IMR-90 (cell line): ENCODE results near the gene PSME2. TPM values are rescaled to one million over a fixed set of nuclear protein-coding genes. Genes with fewer than 3 reads are reported as not detected.

Experiments used
- ATAC-seq: fragments of 200-7000 bp; cut with Tn5 transposase; 2 replicates; pipeline ENCODE4 v1.9.1; 2020; ENCODE audit warnings: low read depth, mild to moderate bottlenecking, moderate library complexity
- BruUV-seq: library from RNA; stranded (reverse); fragments of 400-500 nt; replicated peaks from 2 replicates; lab custom pipeline; 2021; lab: Mats Ljungman, UMichigan
- CTCF ChIA-PET: fragments of 300-600 bp; formaldehyde crosslinking; extraction: SDS; loops from one replicate; lab custom pipeline; 2021; ENCODE audit warnings: antibody characterized with exemption; lab: Yijun Ruan, JAX
- POLR2A ChIA-PET: fragments of 300-600 bp; sonication (Branson Sonifier 250); formaldehyde crosslinking; loops from one replicate; lab custom pipeline; 2022; ENCODE audit warnings: antibody characterized with exemption; ENCODE audit not compliant: unreplicated experiment; lab: Charles Lee
- DNase-seq: peaks from one replicate; pipeline ENCODE4 v3.0.0; 2013
- H2AFZ ChIP-seq: replicated peaks from 2 replicates; pipeline ENCODE3; 2013; ENCODE audit warnings: low read length, mild to moderate bottlenecking; ENCODE audit not compliant: poor library complexity
- H2AK5ac ChIP-seq: 2 replicates; pipeline ENCODE4 v1.6.1; 2013; ENCODE audit warnings: low read depth, low read length, inconsistent platforms
- H2AK9ac ChIP-seq: replicated peaks from 2 replicates; pipeline ENCODE3; 2013; ENCODE audit warnings: mild to moderate bottlenecking, low read depth, low read length, moderate library complexity; ENCODE audit not compliant: poor library complexity
- H2BK120ac ChIP-seq: 2 replicates; pipeline ENCODE4 v1.6.1; 2013; ENCODE audit warnings: low read depth, low read length, inconsistent platforms
- H2BK15ac ChIP-seq: 3 replicates; pipeline ENCODE4 v1.6.1; 2013; ENCODE audit warnings: low read depth, low read length, inconsistent platforms
- H2BK20ac ChIP-seq: 2 replicates; pipeline ENCODE4 v1.6.1; 2013; ENCODE audit warnings: low read depth, mild to moderate bottlenecking, inconsistent platforms, low read length, moderate library complexity
- H2BK5ac ChIP-seq: 2 replicates; pipeline ENCODE4 v1.6.1; 2013; ENCODE audit warnings: mild to moderate bottlenecking, low read depth, low read length, inconsistent platforms; ENCODE audit not compliant: poor library complexity, severe bottlenecking
- H3K14ac ChIP-seq: replicated peaks from 2 replicates; pipeline ENCODE4 v1.6.1; 2013; ENCODE audit warnings: low read depth, low read length, inconsistent platforms
- H3K18ac ChIP-seq: 2 replicates; pipeline ENCODE4 v1.6.1; 2013; ENCODE audit warnings: low read depth, low read length, control low read depth
- H3K23ac ChIP-seq: 2 replicates; pipeline ENCODE4 v1.6.1; 2013; ENCODE audit warnings: low read depth, low read length, inconsistent platforms
- H3K27ac ChIP-seq: 2 replicates; pipeline ENCODE4 v1.5.1; 2013; ENCODE audit warnings: mild to moderate bottlenecking, control low read depth, low read length; ENCODE audit not compliant: insufficient read depth
- H3K27me3 ChIP-seq: 2 replicates; pipeline ENCODE4 v1.6.1; 2013; ENCODE audit warnings: low read length; ENCODE audit not compliant: control insufficient read depth, insufficient read depth
- H3K36me3 ChIP-seq: 2 replicates; pipeline ENCODE4 v1.6.1; 2013; ENCODE audit warnings: low read length, mixed read lengths; ENCODE audit not compliant: control insufficient read depth, insufficient read depth
- H3K4ac ChIP-seq: 2 replicates; pipeline ENCODE4 v1.6.1; 2013; ENCODE audit warnings: low read depth, low read length, inconsistent platforms
- H3K4me1 ChIP-seq: 2 replicates; pipeline ENCODE4 v1.6.1; 2013; ENCODE audit warnings: low read length, mixed read lengths; ENCODE audit not compliant: control insufficient read depth, insufficient read depth
- H3K4me2 ChIP-seq: 2 replicates; pipeline ENCODE4 v1.6.1; 2013; ENCODE audit warnings: low read depth, mild to moderate bottlenecking, control low read depth, low read length, moderate library complexity
- H3K4me3 ChIP-seq: 2 replicates; pipeline ENCODE4 v1.5.1; 2013; ENCODE audit warnings: low read depth, mild to moderate bottlenecking, control low read depth, low read length, moderate library complexity; ENCODE audit not compliant: insufficient read depth
- H3K56ac ChIP-seq: 2 replicates; pipeline ENCODE4 v1.6.1; 2013; ENCODE audit warnings: low read length, inconsistent platforms; ENCODE audit not compliant: insufficient read depth; ENCODE audit errors: extremely low read depth
- H3K79me1 ChIP-seq, 2 experiments: 2 replicates each; pipeline ENCODE4 v1.6.1; 2013; ENCODE audit warnings: low read length in 2 of 2, inconsistent platforms in 1 of 2, low read depth in 1 of 2
- H3K9ac ChIP-seq: 2 replicates; pipeline ENCODE4 v1.6.1; 2013; ENCODE audit warnings: low read depth, low read length, control low read depth
- H3K9me1 ChIP-seq: 2 replicates; pipeline ENCODE4 v1.6.1; 2013; ENCODE audit warnings: low read length, inconsistent platforms; ENCODE audit not compliant: insufficient read depth
- H3K9me3 ChIP-seq: 2 replicates; pipeline ENCODE4 v1.6.1; 2013; ENCODE audit warnings: low read length; ENCODE audit not compliant: control insufficient read depth, insufficient read depth
- H4K20me1 ChIP-seq: 2 replicates; pipeline ENCODE4 v1.6.1; 2013; ENCODE audit warnings: low read length, inconsistent platforms; ENCODE audit not compliant: insufficient read depth
- H4K5ac ChIP-seq: 2 replicates; pipeline ENCODE4 v1.6.1; 2013; ENCODE audit warnings: mild to moderate bottlenecking, low read depth, low read length, control low read depth
- H4K8ac ChIP-seq, 2 experiments: 2 replicates each; pipeline ENCODE4 v1.6.1; 2013; ENCODE audit warnings: low read depth in 2 of 2, low read length in 2 of 2, control low read depth in 1 of 2, inconsistent platforms in 1 of 2
- H4K91ac ChIP-seq: 2 replicates; pipeline ENCODE4 v1.6.1; 2013; ENCODE audit warnings: low read depth, low read length, inconsistent platforms; ENCODE audit not compliant: insufficient read depth
- CEBPB ChIP-seq: IDR thresholded peaks from 2 replicates; pipeline ENCODE4 v1.6.1; 2012; ENCODE audit warnings: low read depth, low read length, improper control_type of control experiment
- CTCF ChIP-seq: conservative IDR thresholded peaks from 2 replicates; pipeline ENCODE4 v1.5.1; 2012; ENCODE audit warnings: mild to moderate bottlenecking, low read depth, low read length, improper control_type of control experiment
- ELK1 ChIP-seq: fragments of 150-350 bp; IDR thresholded peaks from 2 replicates; pipeline ENCODE4 v1.6.1; 2016; ENCODE audit warnings: low read depth, mild to moderate bottlenecking, low read length, moderate library complexity, borderline replicate concordance
- FOS ChIP-seq: fragments of 150-350 bp; IDR thresholded peaks from 2 replicates; pipeline ENCODE4 v1.6.1; 2016; ENCODE audit warnings: low read depth, low read length
- MAFK ChIP-seq: IDR thresholded peaks from 2 replicates; pipeline ENCODE4 v1.6.1; 2012; ENCODE audit warnings: low read depth, low read length, improper control_type of control experiment
- MAZ ChIP-seq: IDR thresholded peaks from 2 replicates; pipeline ENCODE4 v1.6.1; 2012; ENCODE audit warnings: low read depth, mild to moderate bottlenecking, low read length, improper control_type of control experiment, moderate library complexity, borderline replicate concordance
- MXI1 ChIP-seq: IDR thresholded peaks from 2 replicates; pipeline ENCODE4 v1.6.1; 2012; ENCODE audit warnings: low read depth, mild to moderate bottlenecking, low read length, moderate library complexity, borderline replicate concordance
- POLR2A ChIP-seq: IDR thresholded peaks from 2 replicates; pipeline ENCODE4 v1.6.1; 2012; ENCODE audit warnings: mild to moderate bottlenecking, low read depth, low read length
- RAD21 ChIP-seq: IDR thresholded peaks from 2 replicates; pipeline ENCODE4 v1.6.1; 2012; ENCODE audit warnings: low read length, improper control_type of control experiment
- RCOR1 ChIP-seq: IDR thresholded peaks from 2 replicates; pipeline ENCODE4 v1.6.1; 2012; ENCODE audit warnings: mild to moderate bottlenecking, low read length, improper control_type of control experiment; ENCODE audit not compliant: insufficient replicate concordance
- RFX5 ChIP-seq: IDR thresholded peaks from 2 replicates; pipeline ENCODE4 v1.8.0; 2012; ENCODE audit warnings: low read depth, mild to moderate bottlenecking, low read length, moderate library complexity
- USF2 ChIP-seq: fragments of 150-350 bp; IDR thresholded peaks from 2 replicates; pipeline ENCODE4 v1.6.1; 2017; ENCODE audit warnings: mild to moderate bottlenecking, antibody characterized with exemption, low read length, low read depth
- WGBS, 2 experiments: methylation state at CpG; one replicate each; pipeline versions ENCODE4 v1.1.5 to v1.1.7; 2013; ENCODE audit warnings: missing lambda C conversion rate in 2 of 2; ENCODE audit not compliant: insufficient read length in 1 of 2; ENCODE audit errors: extremely low coverage in 2 of 2; 5-methylcytosine and 5-hydroxymethylcytosine counted together
- dilution Hi-C: fragments of 300-500 bp; cut with HindIII; formaldehyde crosslinking; loops from one replicate; pipeline ENCODE4 v1.14.3; 2018; ENCODE audit warnings: low sequenced_read_pairs; ENCODE audit not compliant: unreplicated experiment
- in situ Hi-C: fragments of 300-500 bp; cut with MboI; formaldehyde crosslinking; loops from 3 replicates; pipeline ENCODE4 v1.14.3; 2019; ENCODE audit warnings: low sequenced_read_pairs, inconsistent platforms, mixed read lengths
- intact Hi-C: fragments of 100-400 bp; cut with micrococcal nuclease; formaldehyde crosslinking; loops from 2 replicates; pipeline ENCODE4 v1.10.0; 2022
- polyA plus RNA-seq, 3 experiments: library from polyadenylated mRNA; depleted of rRNA; stranded (reverse); fragments of >200 nt; gene quantifications; 2 replicates each; pipeline ENCODE4 v1.2.3, GENCODE V29; 2012; ENCODE audit warnings: low replicate concordance in 1 of 3
- total RNA-seq: library from RNA; depleted of rRNA; stranded (reverse); fragments of >200 nt; gene quantifications from 2 replicates; pipeline ENCODE4 v1.2.3, GENCODE V29; 2012

PSME2 gene
- total and polyA plus RNA-seq, 2 of the 4 experiments (the other 2 are of a cell fraction): 104 to 141 TPM

- no peak for TF ChIP-seq USF2
- TF ChIP-seq CTCF: no peak
- TF ChIP-seq MAFK: no peak
- TF ChIP-seq RCOR1: no peak
- no peak for TF ChIP-seq CEBPB
- no peak for TF ChIP-seq RAD21
- no peak for TF ChIP-seq ELK1
- no peak for TF ChIP-seq POLR2A
- no peak for TF ChIP-seq MAZ
- TF ChIP-seq FOS: no peak
- TF ChIP-seq MXI1: no peak
- TF ChIP-seq RFX5: no peak
- dilution Hi-C loops (no loop called here), intact Hi-C loops (no loop called here), in situ Hi-C loops (no loop called here)
- Histone ChIP-seq H2BK5ac (no peak overlapping the region), H3K9me3 (no peaks in the 10 kb centered on the region; the same call in 1 of the 2 replicates), H2AK9ac (peak overlapping the region; percentile 77), H2BK20ac (no peak overlapping the region), H3K18ac (no peak overlapping the region), H2AK5ac (no peak overlapping the region), H4K8ac (no peak overlapping the region), H4K91ac (no peak overlapping the region), H3K14ac (no peak overlapping the region), H3K27ac (no peak overlapping the region), H3K36me3 (peaks cover 45% of the 10 kb centered on the region), H2BK15ac (no peak overlapping the region), H3K56ac (no peak overlapping the region), H3K4ac (no peak overlapping the region), H3K23ac (no peak overlapping the region), H4K20me1 (peaks cover 9% of the 10 kb centered on the region; the same call in 1 of the 2 replicates), H3K4me2 (no peak overlapping the region), H3K9ac (no peak overlapping the region), H4K5ac (no peak overlapping the region), H2BK120ac (no peak overlapping the region), H2AFZ (no peak overlapping the region), H3K4me1 (no peaks in the 10 kb centered on the region), H3K9me1 (peaks cover 8% of the 10 kb centered on the region; the same call in 1 of the 2 replicates), H3K4me3 (no peak overlapping the region), H3K79me1 (peaks cover 0 to 15% of the 10 kb centered on the region in 2 experiments; a peak in 1 of 4 replicates), H3K27me3 (no peaks in the 10 kb centered on the region)
- POLR2A ChIA-PET: no interaction called here
- no peak for DNase-seq
- no TSS peak for BruUV-seq
- no CpG with 5 or more reads among the region's 7 CpGs for WGBS, 2 experiments
- no peak for ATAC-seq
- CTCF ChIA-PET: interaction anchor here (1.5 kb wide), 1 partner anchor 22 kb away, joined by 3 read pairs; no protein-coding TSS in a partner anchor
Observed at GRCh38 chr14:24102357-24103048, 43.9 kb downstream of the PSME2 start.
